Subcutaneous adipose tissue (tissue), 4 donors: ENCODE data around the gene CPT1B. TPM values are rescaled to one million over a fixed set of nuclear protein-coding genes. Genes with fewer than 3 reads are reported as not detected.

Experiments used
- total RNA-seq, 4 donors: library from RNA; depleted of rRNA; stranded (reverse); fragments of >200 nt; gene quantifications; one replicate each; pipeline ENCODE4 v1.1.0, GENCODE V29; 2016
- TF ChIP-seq, protein P1 (sequence below): fragments of 450-650 bp; IDR thresholded peaks from one replicate; pipeline ENCODE4 v1.5.1; 2016; ENCODE audit warnings: low read depth, mild to moderate bottlenecking, control low read depth, antibody characterized with exemption, moderate library complexity

CPT1B gene
- total RNA-seq, 4 donors from 2014 or later, result 7.8 to 20.3 (median 10.8) TPM

DNA sequence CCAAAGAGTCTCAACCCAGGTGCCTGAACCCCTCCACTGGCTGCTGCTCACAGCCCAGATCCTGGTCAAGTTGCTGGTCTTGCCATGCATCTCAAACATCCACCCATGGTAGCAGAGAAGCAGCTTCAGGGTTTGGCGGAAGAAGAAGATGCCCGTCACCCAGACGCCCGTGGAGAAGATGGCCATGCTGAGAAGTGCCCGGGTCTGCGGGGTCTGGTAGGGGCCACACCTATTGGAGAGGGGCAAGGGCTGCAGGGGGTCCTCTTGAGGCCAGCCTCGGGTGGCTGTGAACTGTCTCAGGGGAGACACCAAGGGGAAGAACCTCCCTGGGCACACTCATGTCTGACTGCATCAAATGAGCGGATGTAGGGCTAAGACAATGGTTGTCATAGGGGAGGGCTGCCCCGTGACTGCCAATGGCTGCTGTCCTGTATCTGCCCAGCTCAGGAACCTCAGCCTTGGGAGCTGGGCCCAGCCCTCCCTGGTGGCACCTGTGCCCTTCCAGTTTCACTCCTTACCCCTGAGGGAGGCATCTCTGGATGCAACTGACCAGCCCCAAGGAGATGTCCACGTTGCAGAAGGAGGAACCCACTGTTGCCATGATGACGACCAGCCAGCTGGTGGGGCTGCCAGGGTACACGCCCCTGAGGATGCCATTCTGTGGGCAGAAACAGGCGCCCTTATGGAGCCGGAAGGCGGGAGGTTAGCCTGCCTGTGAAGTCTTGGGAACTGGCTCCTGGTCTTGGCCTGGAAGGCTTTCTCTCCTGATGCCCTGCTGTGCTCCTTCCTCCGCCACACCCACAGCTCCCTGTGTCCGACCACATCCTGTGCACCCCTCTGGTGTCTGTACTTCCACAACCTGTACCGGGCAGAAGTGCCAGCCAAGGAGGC is 1.2 kb downstream of the CPT1B start:
- TF ChIP-seq, protein P1, sequence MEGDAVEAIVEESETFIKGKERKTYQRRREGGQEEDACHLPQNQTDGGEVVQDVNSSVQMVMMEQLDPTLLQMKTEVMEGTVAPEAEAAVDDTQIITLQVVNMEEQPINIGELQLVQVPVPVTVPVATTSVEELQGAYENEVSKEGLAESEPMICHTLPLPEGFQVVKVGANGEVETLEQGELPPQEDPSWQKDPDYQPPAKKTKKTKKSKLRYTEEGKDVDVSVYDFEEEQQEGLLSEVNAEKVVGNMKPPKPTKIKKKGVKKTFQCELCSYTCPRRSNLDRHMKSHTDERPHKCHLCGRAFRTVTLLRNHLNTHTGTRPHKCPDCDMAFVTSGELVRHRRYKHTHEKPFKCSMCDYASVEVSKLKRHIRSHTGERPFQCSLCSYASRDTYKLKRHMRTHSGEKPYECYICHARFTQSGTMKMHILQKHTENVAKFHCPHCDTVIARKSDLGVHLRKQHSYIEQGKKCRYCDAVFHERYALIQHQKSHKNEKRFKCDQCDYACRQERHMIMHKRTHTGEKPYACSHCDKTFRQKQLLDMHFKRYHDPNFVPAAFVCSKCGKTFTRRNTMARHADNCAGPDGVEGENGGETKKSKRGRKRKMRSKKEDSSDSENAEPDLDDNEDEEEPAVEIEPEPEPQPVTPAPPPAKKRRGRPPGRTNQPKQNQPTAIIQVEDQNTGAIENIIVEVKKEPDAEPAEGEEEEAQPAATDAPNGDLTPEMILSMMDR, result no peak

DNA sequence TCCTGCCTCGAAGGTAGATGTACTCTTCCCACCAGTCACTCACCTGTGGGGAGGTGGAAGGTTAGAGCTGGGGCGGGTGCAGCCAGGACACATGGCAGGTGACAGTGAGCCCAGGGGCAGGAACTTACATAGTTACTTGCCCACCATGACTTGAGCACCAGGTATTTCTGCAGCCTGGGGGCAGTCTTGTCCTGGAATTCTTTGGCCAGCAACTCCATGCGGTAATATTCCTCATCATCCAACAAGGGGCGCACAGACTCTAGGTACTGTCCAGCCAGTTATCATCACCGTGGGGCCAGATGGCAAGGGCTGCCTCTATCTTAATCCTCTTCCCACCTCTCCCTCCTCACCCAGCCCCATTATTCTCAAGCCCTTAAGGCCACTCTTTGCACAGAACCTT is 2.2 kb downstream of the CPT1B start:
- TF ChIP-seq, protein P1, result no peak

DNA sequence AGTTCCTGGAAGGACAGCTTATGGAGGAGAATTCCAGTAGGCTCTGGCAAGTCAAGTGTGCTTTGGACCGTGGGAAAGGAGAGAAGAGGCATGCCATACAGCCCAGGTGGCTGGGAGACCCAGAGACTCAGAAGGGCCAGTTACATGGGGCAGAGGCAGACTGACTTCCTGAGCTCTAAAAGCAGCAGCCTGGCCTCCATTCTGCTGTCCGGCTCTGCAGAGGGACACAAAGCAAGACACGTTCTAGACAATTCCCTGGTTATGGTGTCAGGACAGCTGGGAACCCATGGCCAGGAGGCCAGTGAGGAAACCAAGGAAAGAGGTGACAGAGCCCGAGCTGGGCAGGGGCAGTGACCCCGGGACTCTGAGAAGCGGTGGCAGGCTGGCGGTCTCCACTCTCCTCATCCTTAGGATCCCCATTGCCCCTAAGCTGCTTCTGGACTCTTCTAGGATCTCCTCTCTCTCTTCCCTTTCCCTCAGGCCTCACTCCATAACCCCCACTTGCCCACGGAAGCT is 2.7 kb downstream of the CPT1B start:
- TF ChIP-seq, protein P1, result no peak

DNA sequence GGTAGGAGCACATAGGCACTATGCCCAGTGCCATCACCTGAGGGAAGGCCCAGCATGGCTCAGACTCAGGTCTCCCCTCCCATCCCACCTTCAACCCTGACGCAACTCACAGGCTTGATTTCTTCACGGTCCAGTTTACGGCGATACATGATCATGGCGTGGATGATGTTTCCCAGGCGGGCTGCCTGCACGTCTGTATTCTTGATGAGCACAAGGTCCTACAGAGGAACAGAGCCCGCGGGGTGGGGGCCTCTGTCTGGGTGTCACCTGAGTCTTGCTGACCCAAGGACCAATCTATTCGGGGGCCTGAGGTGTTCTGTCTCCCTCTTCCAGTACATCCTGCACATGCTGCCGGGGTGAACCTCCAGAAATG is 3.9 kb downstream of the CPT1B start:
- TF ChIP-seq, protein P1, result no peak

DNA sequence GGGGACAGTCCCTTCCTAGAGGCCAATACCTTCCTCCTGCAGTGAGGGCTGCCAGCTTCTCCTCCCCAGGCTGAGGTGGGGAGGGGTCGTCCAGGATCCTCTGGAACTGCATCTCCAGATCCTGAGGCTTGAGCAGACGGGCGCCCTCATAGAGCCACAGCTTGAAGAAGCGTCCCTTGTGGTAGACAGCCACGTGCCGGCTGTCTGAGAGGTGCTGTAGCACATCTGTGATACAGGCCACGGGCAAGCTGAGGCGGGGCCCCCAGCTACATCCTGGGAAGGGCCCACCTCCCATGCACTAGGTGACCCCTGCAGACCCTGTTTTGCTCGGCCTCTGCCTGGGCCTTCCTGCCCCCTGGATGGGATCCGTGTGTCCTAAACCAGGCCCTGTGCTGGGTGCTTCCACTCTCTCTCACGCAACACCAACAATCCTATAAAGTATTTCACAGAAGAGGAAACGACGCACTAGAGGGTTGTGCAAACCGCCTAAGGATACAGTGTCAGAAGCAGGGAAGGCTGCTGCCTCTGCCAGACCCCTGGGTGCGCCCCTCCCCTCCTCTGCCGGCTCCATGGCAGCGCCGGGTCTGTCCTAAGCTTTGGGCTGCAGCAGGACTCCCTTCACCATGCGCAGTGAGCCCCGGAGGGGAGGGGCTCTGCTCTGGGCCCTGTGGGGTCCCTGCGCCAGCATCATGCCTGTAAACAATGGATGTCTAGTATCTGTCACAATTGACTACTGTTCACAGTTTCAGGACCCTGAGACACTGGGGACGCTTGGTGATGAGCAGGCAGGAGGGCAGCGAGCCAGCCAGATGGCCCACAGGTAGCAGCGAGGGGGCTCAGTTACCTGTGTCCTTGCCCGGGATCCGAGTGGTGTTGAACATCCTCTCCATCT is 4.5 kb downstream of the CPT1B start:
- TF ChIP-seq, protein P1, result no peak

DNA sequence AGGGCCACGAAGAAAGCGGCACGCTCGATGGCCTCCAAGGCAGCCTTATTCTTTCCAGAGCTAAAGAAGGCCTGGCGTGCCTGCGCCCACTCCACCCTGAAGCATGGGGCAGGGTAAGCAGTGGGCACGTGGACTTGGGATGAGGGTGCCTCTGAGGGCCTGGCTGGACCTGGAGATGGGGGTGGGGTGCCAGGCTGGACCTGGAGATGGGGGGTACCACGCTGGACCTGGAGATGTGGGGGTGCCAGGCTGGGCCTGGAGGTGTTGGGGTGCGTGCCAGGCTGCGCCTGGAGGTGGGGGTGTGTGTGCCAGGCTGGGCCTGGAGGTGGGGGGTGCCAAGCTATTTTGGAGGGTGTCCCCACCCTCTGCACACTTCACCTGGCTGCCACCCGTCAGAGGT is 5.3 kb downstream of the CPT1B start:
- TF ChIP-seq, protein P1, result no peak
